ENCODE measurements around the gene CIZ1. TPM values are rescaled to one million over a fixed set of nuclear protein-coding genes. Genes with fewer than 3 reads are reported as not detected.
A peak's percentile ranks its signal among the peaks of the same experiment; 100 is the strongest.

CIZ1 gene
- total and polyA plus RNA-seq, 9 of the 15 experiments (the other 6 are each of a cell fraction or from before 2014, with no cell fraction given): 6.6 to 329 (median 87.8) TPM

GRCh38 chr9:128231638-128232527, 40.5 kb upstream of the CIZ1 start (continued):
- TF ChIP-seq NR3C1 (CRISPR knock-in tag; IDR thresholded peaks at IDR 0.05) (no peak), FOSL1 (tag; conservative IDR thresholded peaks at IDR 0.05) (peak; percentile 45; the same call in 1 of the 2 replicates), ZNF561 (CRISPR knock-in tag; conservative IDR thresholded peaks at IDR 0.05) (no peak), HBP1 (CRISPR knock-in tag; IDR thresholded peaks at IDR 0.05) (no peak), ZNF274 (IDR thresholded peaks at IDR 0.05; ENCODE audit: borderline replicate concordance, low read depth, low read length) (no peak), MTA1 (IDR thresholded peaks at IDR 0.05; ENCODE audit: borderline replicate concordance) (no peak), BCOR (IDR thresholded peaks at IDR 0.05) (peak; percentile 87), CBFB (CRISPR knock-in tag; IDR thresholded peaks at IDR 0.05) (no peak), GABPB2 (CRISPR knock-in tag; conservative IDR thresholded peaks at IDR 0.05) (no peak), HEY1 (CRISPR knock-in tag; IDR thresholded peaks at IDR 0.05; ENCODE audit: borderline replicate concordance) (no peak), NCOA4 (IDR thresholded peaks at IDR 0.05; ENCODE audit: partially characterized antibody) (no peak), EP300 (IDR thresholded peaks at IDR 0.05; ENCODE audit: low read length) (no peak), NR2C1 (IDR thresholded peaks at IDR 0.05) (no peak), NR2C1 (tag; IDR thresholded peaks at IDR 0.05) (no peak), SMARCB1 (IDR thresholded peaks at IDR 0.05; ENCODE audit: insufficient read length, low read depth) (no peak), POLR2AphosphoS5 (IDR thresholded peaks at IDR 0.05; ENCODE audit: control insufficient read depth, insufficient read depth, low read depth, low read length) (no peak)
- TF ChIP-seq, protein P1, sequence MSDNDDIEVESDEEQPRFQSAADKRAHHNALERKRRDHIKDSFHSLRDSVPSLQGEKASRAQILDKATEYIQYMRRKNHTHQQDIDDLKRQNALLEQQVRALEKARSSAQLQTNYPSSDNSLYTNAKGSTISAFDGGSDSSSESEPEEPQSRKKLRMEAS (CRISPR knock-in tag; IDR thresholded peaks at IDR 0.05): 0 out of 2 replicates have a peak, but pooled peaks have one; percentile 46
- TF ChIP-seq, protein P2, sequence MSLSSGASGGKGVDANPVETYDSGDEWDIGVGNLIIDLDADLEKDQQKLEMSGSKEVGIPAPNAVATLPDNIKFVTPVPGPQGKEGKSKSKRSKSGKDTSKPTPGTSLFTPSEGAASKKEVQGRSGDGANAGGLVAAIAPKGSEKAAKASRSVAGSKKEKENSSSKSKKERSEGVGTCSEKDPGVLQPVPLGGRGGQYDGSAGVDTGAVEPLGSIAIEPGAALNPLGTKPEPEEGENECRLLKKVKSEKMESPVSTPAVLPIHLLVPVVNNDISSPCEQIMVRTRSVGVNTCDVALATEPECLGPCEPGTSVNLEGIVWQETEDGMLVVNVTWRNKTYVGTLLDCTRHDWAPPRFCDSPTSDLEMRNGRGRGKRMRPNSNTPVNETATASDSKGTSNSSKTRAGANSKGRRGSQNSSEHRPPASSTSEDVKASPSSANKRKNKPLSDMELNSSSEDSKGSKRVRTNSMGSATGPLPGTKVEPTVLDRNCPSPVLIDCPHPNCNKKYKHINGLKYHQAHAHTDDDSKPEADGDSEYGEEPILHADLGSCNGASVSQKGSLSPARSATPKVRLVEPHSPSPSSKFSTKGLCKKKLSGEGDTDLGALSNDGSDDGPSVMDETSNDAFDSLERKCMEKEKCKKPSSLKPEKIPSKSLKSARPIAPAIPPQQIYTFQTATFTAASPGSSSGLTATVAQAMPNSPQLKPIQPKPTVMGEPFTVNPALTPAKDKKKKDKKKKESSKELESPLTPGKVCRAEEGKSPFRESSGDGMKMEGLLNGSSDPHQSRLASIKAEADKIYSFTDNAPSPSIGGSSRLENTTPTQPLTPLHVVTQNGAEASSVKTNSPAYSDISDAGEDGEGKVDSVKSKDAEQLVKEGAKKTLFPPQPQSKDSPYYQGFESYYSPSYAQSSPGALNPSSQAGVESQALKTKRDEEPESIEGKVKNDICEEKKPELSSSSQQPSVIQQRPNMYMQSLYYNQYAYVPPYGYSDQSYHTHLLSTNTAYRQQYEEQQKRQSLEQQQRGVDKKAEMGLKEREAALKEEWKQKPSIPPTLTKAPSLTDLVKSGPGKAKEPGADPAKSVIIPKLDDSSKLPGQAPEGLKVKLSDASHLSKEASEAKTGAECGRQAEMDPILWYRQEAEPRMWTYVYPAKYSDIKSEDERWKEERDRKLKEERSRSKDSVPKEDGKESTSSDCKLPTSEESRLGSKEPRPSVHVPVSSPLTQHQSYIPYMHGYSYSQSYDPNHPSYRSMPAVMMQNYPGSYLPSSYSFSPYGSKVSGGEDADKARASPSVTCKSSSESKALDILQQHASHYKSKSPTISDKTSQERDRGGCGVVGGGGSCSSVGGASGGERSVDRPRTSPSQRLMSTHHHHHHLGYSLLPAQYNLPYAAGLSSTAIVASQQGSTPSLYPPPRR (CRISPR knock-in tag; IDR thresholded peaks at IDR 0.05; ENCODE audit: borderline replicate concordance): no peak
- TF ChIP-seq, protein P3, sequence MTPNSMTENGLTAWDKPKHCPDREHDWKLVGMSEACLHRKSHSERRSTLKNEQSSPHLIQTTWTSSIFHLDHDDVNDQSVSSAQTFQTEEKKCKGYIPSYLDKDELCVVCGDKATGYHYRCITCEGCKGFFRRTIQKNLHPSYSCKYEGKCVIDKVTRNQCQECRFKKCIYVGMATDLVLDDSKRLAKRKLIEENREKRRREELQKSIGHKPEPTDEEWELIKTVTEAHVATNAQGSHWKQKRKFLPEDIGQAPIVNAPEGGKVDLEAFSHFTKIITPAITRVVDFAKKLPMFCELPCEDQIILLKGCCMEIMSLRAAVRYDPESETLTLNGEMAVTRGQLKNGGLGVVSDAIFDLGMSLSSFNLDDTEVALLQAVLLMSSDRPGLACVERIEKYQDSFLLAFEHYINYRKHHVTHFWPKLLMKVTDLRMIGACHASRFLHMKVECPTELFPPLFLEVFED (CRISPR knock-in tag; conservative IDR thresholded peaks at IDR 0.05): no peak

Data from K562 (cell line).